Ureter (tissue), 1 donor: ENCODE data around the gene PTPRR. TPM values are rescaled to one million over a fixed set of nuclear protein-coding genes. Genes with fewer than 3 reads are reported as not detected.

Experiments used
- DNase-seq: peaks from one replicate; pipeline ENCODE4 v3.0.0-alpha.2; 2020; ENCODE audit warnings: low spot score
- total RNA-seq: library from RNA; stranded (reverse); gene quantifications from one replicate; pipeline ENCODE4 v1.2.4, GENCODE V29; 2023
- donor health status: DM: yes; HTN: yes; CAD: no.

Gene PTPRR
- total RNA-seq, 1 donor from 2014 or later = 1.7 TPM

DNA sequence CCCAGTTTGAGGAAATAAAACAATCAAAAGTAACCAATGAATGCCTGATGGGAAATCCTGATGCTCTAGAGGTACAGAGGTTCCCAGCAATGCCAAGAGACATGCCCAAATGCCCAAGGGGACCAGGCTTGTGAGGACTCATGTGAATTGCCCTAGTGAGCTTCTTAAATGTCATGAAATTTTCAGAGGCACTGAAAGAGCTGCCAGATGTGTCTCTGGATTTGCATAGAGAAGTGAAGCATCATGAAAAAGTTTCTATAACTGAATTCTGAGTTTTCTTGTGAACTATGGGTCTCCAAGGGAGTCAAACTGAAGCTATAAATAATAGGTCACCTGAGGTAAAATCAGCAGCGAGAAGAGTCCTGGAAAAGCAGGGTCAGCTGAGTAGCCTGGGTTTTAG, 9.9 kb downstream of the PTPRR start:
- DNase-seq = no peak

DNA sequence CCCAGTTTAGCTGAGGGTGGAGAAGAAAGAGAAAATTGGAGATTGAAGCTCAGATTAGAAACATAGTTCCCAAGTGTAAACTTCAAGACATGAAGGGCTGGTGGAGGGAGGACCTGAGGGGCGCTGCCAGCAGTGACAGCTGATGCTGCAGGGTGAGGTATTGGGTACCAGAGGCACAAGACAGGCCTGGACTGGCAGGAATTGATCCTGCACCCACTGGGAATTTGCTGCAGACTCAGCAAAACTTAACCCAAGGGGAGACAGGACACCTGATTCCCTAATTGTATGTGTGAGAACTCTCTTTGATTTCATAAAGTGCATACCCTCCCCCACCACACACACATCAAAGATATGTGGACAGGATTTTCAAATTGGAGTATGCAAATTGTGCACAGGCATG, 11.6 kb downstream of the PTPRR start:
- DNase-seq = no peak

DNA sequence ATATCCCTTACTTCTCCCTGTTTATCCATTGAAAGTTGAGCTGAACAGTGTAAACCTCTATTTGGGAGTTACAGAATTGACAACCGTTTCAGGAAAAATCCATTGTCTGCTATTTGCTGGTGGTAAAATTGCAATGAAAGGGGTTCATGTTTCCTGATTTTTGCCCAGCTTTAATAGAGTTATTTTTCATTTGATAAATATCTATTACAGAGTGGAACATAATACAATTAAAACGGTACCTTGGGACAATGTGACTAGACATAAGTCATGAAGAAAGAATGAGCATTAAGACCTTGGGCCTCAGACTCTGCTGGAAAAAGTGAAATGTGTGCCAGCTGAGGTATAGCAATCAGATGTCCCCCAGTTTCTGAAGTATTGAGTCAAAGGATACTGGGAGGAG, 13.1 kb downstream of the PTPRR start:
- DNase-seq = no peak

DNA sequence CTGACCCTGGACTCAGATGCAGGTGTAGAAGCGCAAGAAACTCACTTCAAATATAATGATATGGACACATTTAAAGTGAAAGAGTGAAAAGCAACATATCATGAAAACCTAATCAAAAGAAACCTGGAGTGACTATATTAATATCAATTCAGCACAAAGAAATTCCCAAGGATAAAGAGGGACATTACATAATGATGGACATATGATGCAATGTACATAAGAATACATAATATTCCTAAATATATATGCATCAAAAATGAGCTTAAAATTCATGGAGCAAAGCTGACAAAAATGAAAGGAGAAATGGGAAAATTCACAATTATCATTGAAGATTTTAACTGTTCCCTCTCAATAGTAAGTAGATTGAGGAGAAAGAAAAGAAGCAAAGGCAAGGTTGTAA, 24.6 kb downstream of the PTPRR start:
- DNase-seq = no peak

DNA sequence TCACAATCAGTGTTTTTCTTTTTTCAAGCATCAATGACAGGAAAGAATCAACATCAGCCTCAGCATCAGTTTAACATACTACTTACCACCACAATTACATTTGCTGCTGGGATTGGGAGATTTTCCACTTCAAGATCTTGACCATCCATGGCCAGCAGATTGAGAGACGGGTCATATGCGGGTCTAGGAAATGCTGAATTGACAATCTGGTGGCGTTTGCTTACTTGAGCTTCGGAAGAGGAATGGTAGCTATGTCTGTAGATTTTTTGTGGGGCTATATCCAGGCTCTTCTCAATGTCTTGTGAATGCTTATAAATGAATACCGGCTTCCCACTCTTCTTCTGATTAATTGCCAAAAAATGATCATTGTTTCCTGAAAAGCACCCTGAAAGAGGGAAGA, 27.9 kb downstream of the PTPRR start:
- DNase-seq = no peak

DNA sequence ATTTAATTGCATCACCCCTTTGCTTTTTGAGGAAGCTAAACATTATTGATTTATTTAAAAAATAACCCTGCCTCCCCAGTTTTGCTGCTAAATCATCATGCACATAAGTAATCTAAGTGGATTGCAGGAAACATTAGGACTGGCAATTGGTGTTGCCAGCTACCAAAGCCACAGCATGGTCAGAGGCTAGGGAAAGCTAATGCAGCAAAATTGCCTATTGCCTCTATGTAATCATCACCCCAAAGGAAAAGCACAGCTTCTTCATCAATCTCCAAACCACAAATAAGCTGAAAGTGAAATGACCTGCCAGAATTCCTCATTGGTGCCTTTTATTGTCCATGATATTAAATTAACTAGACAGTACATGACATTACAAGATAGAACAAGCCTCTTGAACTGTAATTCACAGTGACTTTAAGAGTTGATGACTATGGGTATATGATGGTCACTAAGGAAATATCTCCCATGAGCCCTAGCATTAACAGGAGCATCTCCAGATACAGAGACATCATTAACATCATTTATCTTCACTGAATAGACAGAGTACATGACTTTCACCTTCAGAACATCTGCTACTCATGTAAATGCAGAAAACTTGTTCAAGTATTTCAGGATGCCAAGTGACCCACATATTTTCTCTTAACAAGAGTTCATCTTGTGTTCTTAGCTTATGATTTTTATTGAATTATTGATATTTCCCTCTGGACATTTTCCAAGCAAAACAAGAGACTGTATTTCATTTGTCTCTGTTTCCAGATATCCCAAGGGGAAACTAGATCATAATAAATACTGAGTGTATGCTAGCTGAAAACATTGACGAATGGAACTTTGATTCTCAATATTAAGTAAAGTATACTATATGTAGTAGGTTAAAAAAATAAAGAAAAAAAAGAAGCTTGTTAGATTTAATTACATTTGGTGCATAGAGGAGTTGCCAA, 29.4 kb downstream of the PTPRR start:
- DNase-seq = no peak

DNA sequence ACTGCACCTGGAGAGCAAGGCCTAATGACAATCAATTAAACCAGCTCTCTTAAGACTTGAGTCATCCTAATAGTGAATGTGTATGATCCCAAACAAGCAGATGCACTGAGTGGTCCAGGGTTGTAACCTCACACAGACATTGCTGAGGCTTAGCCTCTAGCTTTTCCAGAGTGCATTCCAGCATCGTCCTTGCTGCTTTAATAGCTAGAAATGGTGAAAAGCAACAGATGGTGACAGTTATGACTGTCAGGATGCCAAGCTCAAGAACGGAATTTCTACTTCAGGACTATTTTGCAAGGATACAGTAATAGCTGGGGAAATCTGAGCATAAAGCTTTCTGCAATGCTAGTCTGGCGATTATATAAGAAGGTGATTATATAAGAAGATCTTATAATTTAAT, 34.6 kb downstream of the PTPRR start:
- DNase-seq = no peak

DNA sequence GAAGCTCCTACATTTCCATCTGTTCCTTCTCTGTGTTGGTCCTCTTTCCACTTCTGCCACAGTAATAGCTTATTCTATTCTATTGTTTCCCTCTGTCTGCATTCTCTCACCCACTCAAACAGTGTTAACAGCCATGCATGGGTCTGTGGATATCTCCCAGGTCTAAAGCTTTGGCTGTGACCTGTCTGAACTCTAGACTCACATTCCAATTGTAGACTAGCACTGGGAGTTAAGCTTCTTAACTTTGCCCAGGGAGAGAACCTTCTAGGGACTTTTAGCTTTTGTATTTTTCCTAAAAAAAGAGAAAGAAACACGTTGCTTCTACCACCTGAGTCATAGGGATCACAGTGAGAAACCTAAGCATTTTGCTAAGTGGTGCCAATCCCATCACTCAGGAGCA, 36.7 kb downstream of the PTPRR start:
- no peak for DNase-seq

DNA sequence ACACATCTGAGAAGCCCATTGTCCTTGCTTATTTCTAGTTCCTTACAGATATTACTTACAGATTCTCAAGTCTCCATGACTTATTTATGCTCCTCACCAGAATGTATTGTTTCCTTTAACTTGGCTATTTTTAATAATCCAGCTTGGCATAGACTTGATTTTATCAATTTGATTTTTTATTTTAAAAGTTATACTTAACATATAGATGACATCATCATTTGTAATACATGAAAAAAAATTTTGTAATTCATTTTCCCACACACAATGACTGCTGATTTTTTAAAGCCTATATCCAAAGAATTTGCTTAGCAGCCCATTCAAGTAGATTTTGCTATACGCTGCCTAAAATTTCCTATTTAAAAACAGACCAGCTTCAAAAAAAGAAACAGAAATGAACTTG, 39.8 kb downstream of the PTPRR start:
- DNase-seq = no peak

DNA sequence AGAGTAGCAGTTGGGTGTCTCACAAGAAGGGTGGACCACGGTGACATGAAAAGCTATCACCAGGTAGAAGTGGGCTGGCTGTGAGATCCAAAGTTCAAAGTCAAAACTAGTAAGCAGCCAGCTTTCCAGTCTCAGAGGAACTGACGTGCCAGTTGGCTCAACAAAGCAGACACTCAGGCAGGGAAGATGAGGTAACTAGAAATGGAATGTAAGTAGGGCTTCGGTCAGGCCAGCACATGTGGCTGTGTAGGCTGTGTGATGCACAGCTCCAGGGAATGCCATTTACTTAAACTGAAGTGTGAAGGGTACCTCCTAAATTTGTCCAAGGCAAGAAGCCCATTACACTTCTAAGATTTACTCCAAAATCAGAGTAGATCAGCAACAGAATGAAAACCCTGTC, 43.6 kb downstream of the PTPRR start:
- no peak for DNase-seq

DNA sequence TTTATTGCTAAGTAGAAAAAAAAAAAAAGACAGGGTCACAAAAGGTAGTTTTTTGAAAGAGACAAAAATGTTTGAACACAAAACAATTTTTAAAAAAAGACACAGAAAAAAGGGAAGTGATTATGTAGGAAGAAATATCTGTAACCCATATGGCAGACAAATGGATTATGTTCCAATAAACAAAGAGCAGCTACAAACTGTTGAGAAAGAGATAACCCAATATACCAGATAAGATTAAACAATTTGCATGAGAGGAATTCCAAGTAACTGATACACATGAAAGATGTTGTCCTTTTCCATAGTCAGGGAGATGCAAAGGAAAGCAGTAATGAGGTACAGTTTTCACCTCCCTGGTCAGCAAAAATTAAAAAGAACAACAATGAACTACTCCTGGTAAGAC, 44.9 kb downstream of the PTPRR start:
- no peak for DNase-seq

DNA sequence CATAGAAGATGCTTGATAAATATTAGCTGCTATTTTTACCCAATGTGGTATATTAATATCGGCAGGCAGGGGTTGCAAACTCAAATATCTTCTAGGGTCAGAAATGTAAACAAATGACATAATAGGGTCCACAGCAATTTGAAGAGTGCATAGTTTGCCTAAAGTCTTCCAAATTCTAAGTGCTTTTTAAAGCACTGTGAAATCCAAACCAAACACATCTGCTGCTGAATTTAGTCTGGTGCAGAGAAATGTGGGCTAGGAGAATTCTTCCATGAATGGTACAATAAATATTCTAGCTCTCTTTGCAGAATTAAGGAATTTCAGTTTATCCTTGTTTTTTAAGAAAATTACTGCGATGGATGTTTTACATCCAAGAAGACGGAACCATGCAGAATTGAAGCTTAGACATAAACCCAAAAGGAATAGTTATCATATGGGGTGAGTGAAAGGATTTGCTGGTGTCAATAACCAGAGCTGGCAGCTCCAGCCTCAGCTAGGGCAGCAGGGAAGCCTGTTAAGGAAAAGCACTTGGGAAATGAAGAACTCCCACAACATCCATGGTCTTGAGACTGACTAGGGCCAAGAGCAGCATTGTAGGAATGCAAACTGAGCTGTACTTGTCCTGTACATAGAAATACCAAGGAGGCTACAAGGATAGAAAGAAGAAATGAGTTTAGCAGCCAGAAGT, 65.5 kb downstream of the PTPRR start:
- DNase-seq = no peak

DNA sequence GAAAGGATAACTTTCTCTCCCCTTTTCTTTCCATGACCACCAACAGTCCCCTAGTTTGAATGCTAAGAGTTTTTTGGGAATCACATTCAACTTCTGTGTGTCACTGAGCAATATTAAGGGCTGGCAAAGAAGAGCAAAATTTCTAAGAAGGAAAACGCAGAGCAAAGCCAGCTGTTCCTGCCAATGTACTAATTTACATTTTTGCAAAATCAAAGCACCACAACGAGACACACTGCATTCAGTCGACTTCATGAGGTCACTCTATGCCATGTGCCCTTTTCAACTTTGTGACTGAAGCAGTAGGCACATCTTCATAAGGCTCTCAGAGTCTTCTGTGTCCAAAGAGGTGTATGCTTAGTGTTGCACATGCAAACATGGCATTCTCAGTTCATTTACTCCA, 66.4 kb downstream of the PTPRR start:
- no peak for DNase-seq

DNA sequence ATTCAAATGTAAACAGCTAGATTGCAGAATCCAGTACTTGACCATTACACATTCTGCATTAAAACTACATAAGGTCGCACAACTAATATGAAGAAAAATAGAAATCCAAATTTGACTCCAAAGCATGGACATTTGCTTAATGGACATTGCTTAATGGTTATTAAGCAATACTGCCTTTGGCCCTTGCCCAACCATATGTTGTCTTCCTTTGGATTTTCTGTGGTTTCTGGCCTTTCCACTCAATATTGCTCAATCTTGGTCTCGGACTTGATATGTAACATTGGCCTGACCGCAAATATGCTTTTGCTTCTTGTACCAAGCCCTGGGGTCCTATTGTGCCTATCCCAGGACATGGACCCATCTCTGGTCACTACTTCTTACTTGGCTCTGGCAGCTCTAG, 67.2 kb downstream of the PTPRR start:
- DNase-seq = peak; percentile 41

DNA sequence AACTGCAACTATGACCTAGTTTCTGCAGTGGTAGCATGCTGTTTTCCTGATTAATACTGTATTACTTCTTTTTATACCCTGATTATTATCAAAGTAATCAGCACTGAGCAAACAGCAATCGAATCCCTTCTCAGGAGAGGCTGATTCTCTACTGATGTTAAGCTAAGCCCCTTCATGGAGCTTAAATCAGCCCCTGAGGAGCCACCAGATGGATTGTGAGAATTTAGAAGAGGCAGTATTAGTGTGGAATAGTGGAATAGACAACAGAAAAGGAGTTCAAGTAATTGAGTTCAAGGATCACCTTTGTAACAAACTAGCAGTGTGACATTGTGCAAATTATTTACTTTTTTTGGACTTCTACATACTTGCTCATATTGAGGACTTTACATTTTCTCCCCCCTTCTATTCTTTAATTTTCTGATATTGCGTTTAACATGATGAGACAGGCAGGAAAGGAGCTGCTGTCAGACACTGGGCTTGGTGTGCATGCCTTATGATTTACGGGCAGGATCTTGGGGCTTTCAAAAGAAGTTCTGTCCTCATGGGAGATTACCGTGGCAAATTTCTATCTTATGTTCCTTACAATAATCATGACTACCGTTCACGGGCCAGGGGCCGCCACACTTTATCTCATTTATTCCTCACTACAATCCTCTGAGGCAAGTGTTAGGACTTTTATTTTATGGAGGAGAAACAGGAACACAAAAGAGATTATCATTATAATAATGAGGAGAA, 68.0 kb downstream of the PTPRR start:
- DNase-seq = no peak

DNA sequence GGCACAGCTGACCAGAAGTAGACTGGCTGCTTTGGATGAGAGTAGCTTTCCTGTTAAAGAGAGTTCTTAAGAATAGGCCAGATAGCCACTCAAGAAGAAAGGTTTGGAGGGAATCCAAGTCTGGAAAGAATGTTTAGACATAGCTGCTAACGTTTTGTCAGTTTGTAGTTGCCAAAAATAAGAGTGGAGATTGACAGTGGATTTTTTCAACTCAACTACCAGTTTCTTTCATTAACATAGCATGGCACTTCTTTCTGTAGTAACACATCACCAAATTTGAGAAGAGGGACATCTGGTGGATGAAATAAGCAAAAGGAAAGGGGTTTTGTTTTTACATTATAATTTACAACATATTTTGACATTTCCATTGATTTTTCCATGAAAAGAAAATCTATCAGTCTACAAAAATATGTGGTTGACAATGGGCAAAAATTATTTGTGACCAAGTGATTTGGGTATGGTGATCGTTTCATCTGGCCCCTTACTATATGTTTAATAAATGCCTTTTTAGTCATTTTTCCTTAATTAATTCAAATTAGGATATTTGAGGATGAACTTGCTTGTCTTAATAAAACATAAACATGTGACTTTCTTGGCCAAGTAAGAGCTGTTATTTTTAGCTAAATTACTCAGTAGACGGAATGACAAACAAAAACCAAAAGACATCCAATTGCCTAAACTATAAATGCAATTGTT, 71.1 kb downstream of the PTPRR start:
- no peak for DNase-seq

DNA sequence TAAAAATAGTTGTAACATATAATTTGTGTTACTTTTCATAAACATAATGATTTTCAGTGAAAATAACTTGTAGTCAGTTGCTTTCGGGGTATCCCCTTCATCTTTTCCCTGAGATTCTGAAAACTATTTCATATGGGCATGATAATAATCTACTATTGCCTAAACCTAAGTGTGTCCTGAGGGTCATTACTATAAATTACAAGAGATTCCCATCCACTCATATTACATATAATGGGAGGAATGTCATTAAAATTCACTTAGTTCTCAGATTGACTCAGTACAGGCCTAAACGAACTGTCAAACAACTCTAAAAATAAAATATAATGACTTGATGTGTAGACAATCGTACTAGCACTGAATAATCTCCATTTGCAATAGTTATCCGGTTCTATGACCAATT, 72.7 kb downstream of the PTPRR start:
- DNase-seq = no peak

DNA sequence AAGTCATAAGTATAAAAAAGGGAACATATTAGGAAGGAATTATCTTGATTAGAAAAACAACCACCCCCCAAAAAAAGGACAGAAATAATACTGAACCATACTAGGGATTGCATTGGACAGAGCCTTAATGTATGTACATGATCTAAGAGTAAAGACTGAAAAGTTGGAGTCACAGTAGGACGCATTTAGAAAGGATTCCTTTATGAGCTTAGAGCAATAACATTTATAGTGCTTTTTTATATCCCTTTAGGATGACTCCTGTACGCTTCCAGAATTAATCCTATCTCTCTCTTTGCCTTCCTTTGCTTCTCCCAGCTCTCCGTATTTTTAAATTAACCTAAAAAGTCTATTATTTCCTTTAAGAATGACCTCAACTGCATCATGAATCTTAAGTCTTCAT, 75.3 kb downstream of the PTPRR start:
- DNase-seq = no peak

DNA sequence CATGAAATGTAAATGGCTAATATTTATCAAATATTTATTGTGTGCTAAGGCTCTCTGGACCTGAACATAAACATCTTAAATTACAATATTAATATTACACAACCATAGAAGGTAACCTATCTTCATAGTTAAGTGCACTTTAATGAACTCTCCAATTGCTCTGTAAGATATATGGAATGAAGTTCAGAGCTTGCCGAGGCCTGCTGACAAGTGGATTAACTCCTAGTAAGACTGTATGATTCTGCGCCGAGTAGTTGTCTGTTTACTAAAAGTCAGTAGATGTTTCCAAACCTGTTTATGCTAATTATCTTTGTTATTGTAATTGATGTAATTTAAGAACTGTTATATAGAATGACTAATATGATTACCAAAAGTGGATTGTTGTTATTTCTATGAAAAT, 77.2 kb downstream of the PTPRR start:
- DNase-seq = no peak

DNA sequence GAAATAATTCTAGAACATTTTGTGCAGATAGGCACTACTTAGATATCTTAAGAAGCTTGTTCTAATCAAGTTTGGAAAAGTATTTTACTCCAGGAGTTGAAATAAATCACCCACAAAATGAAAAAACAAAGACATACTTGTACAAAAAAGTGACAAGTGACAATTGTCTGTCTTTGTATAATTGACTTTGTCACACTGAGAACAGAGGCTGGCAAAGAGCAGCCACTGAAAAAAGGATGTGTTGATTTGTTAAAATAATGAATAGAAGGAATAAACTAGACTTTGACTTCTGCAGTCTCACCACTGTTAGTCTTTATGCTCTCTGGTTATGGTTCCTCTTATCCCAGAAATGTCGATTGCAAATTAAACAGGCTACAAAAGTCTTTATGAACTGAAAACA, 77.6 kb downstream of the PTPRR start:
- no peak for DNase-seq

DNA sequence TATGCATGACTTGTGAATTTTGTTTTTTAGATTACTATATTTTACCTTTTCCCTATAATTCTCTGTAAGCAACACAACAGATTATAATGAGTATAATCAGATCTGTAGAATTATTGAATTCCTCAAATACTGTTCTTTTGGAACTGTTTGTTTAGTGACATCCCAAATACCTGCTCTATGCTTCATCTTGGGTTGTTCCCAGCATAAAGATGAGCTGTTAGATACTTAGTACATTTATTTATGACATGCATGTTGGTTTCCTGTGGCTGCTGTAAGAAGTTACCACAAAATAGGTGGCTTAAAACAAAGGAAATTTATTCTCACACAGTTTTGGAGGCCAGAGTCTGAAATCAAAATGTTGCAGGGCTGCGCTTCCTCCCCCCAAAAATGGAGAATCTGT, 78.4 kb downstream of the PTPRR start:
- no peak for DNase-seq
